ENCODE data around the gene HNF1A. TPM values are rescaled to one million over a fixed set of nuclear protein-coding genes. Genes with fewer than 3 reads are reported as not detected.
A peak's percentile ranks its signal among the peaks of the same experiment; 100 is the strongest.

Gene HNF1A
- total RNA-seq, 3 donors from 2014 or later, result 6.5 to 22.6 (median 14.4) TPM

GRCh38 chr12:120979862-120980696, 1.7 kb downstream of the HNF1A start:
- H3K36me3 ChIP-seq (ENCODE audit: low read depth), result no peaks in the 10 kb centered on the region
- peak overlapping the region; percentile 45 for H3K4me3 ChIP-seq
- H3K9me3 ChIP-seq, result no peaks in the 10 kb centered on the region
- peaks cover 3% of the 10 kb centered on the region for H3K4me1 ChIP-seq (ENCODE audit: low read depth)
- no peak for TF ChIP-seq CTCF (IDR thresholded peaks at IDR 0.05)
- DNase-seq, result peak; percentile 68 to 81 (median 72)
- ATAC-seq, result peak; percentile 58
- intact Hi-C loops (cut with DNase I, micrococcal nuclease), result no loop called here

- ATAC-seq (peak; percentile 62), DNase-seq (peak; percentile 70 to 77 (median 74))
- intact Hi-C loops (cut with DNase I, micrococcal nuclease), result no loop called here
- H3K4me3 ChIP-seq, result peak overlapping the region; percentile 45
- H3K9me3 ChIP-seq, result no peaks in the 10 kb centered on the region
- H3K4me1 ChIP-seq (ENCODE audit: low read depth), result peaks cover 5% of the 10 kb centered on the region
- H3K36me3 ChIP-seq (ENCODE audit: low read depth), result no peaks in the 10 kb centered on the region
- no peak for TF ChIP-seq CTCF (IDR thresholded peaks at IDR 0.05)
Observed at GRCh38 chr12:120980800-120981368, 2.5 kb downstream of the HNF1A start.

GRCh38 chr12:120981407-120981941, 3.1 kb downstream of the HNF1A start:
- intact Hi-C loops (cut with DNase I, micrococcal nuclease), result no loop called here
- Histone ChIP-seq H3K4me3 (no peak overlapping the region), H3K36me3 (ENCODE audit: low read depth) (no peaks in the 10 kb centered on the region), H3K9me3 (no peaks in the 10 kb centered on the region), H3K4me1 (ENCODE audit: low read depth) (peaks cover 5% of the 10 kb centered on the region)
- no peak for ATAC-seq
- no peak for TF ChIP-seq CTCF (IDR thresholded peaks at IDR 0.05)
- peak; percentile 49 to 66 (median 60) for DNase-seq

GRCh38 chr12:120982659-120983058, 4.3 kb downstream of the HNF1A start:
- DNase-seq, result peak in 1 of 3 donors; percentile 17
- TF ChIP-seq CTCF (IDR thresholded peaks at IDR 0.05), result no peak
- ATAC-seq, result no peak
- peaks cover 5% of the 10 kb centered on the region for H3K4me1 ChIP-seq (ENCODE audit: low read depth)
- intact Hi-C loops (cut with DNase I, micrococcal nuclease), result no loop called here
- no peaks in the 10 kb centered on the region for H3K9me3 ChIP-seq
- H3K4me3 ChIP-seq, result no peak overlapping the region
- no peaks in the 10 kb centered on the region for H3K36me3 ChIP-seq (ENCODE audit: low read depth)

GRCh38 chr12:120983759-120984158, 5.4 kb downstream of the HNF1A start:
- intact Hi-C loops (cut with DNase I, micrococcal nuclease), result no loop called here
- TF ChIP-seq CTCF (IDR thresholded peaks at IDR 0.05), result no peak
- H3K9me3 ChIP-seq, result no peaks in the 10 kb centered on the region
- H3K4me1 ChIP-seq (ENCODE audit: low read depth), result peaks cover 5% of the 10 kb centered on the region
- DNase-seq (peak in 2 of 3 donors; percentile 30 to 43), ATAC-seq (no peak)
- H3K36me3 ChIP-seq (ENCODE audit: low read depth), result no peaks in the 10 kb centered on the region
- H3K4me3 ChIP-seq, result no peak overlapping the region

All from mucosa of descending colon (tissue), 3 donors.